Mesothelial cell of epicardium (in vitro differentiated cells): ENCODE results near the gene LIN37. TPM values are rescaled to one million over a fixed set of nuclear protein-coding genes. Genes with fewer than 3 reads are reported as not detected.

Experiments
- DNase-seq, 2 experiments: peaks; one replicate each; pipeline ENCODE4 v3.0.0; 2021; ENCODE audit warnings: low spot score in 2 of 2; ENCODE audit not compliant: unreplicated experiment in 2 of 2
- H3K27ac Mint-ChIP-seq: 2 replicates; pipeline ENCODE4 v1.8.0; 2021; ENCODE audit warnings: mixed read lengths
- H3K27me3 Mint-ChIP-seq: 2 replicates; pipeline ENCODE4 v1.8.0; 2021; ENCODE audit warnings: low read depth, mixed read lengths
- H3K36me3 Mint-ChIP-seq: 2 replicates; pipeline ENCODE4 v1.8.0; 2021; ENCODE audit warnings: mixed read lengths
- H3K4me1 Mint-ChIP-seq: 2 replicates; pipeline ENCODE4 v1.8.0; 2021; ENCODE audit warnings: mixed read lengths
- H3K4me3 Mint-ChIP-seq: 2 replicates; pipeline ENCODE4 v1.8.0; 2021; ENCODE audit warnings: mild to moderate bottlenecking, moderate library complexity, mixed read lengths
- H3K9me3 Mint-ChIP-seq: 2 replicates; pipeline ENCODE4 v1.8.0; 2021; ENCODE audit warnings: mixed read lengths
- CTCF ChIP-seq: fragments of 200-600 bp; sonication (generic); IDR thresholded peaks from one replicate; pipeline ENCODE4 v1.5.0; 2021; ENCODE audit warnings: antibody characterized with exemption; ENCODE audit not compliant: unreplicated experiment
- total RNA-seq: library from RNA; stranded (reverse); gene quantifications from 3 replicates; pipeline ENCODE4 v1.2.1, GENCODE V29; 2021

The LIN37 gene
- total RNA-seq, 1 donor from 2014 or later, result 12.0 TPM

GRCh38 chr19:35731779-35732405 is 16.5 kb upstream of the LIN37 start:
- no peaks in the 10 kb centered on the region for H3K4me1 Mint-ChIP-seq
- no peak overlapping the region for H3K4me3 Mint-ChIP-seq
- H3K27ac Mint-ChIP-seq, result no peak overlapping the region
- no peaks in the 10 kb centered on the region for H3K27me3 Mint-ChIP-seq
- TF ChIP-seq CTCF, result no peak
- peaks cover 46% of the 10 kb centered on the region for H3K36me3 Mint-ChIP-seq
- H3K9me3 Mint-ChIP-seq, result no peaks in the 10 kb centered on the region
- no peak for DNase-seq

- Mint-ChIP-seq H3K4me1 (no peaks in the 10 kb centered on the region), H3K36me3 (peaks cover 45% of the 10 kb centered on the region)
- DNase-seq, result no peak
Measured at GRCh38 chr19:35732540-35733179, 15.7 kb upstream of the LIN37 start.

GRCh38 chr19:35733180-35734125 is 14.9 kb upstream of the LIN37 start:
- peaks cover 39% of the 10 kb centered on the region for H3K36me3 Mint-ChIP-seq
- H3K27ac Mint-ChIP-seq, result no peak overlapping the region
- H3K4me1 Mint-ChIP-seq, result no peaks in the 10 kb centered on the region
- H3K4me3 Mint-ChIP-seq, result no peak overlapping the region
- H3K27me3 Mint-ChIP-seq, result no peaks in the 10 kb centered on the region
- H3K9me3 Mint-ChIP-seq, result no peaks in the 10 kb centered on the region
- TF ChIP-seq CTCF, result no peak
- no peak for DNase-seq

More at GRCh38 chr19:35732540-35733179, 15.7 kb upstream of the LIN37 start:
- no peak for TF ChIP-seq CTCF
- Mint-ChIP-seq H3K9me3 (no peaks in the 10 kb centered on the region), H3K27me3 (no peaks in the 10 kb centered on the region), H3K27ac (no peak overlapping the region), H3K4me3 (no peak overlapping the region)

GRCh38 chr19:35734273-35734672 is 14.1 kb upstream of the LIN37 start:
- DNase-seq, result no peak
- Mint-ChIP-seq H3K9me3 (no peaks in the 10 kb centered on the region), H3K36me3 (peaks cover 42% of the 10 kb centered on the region), H3K4me1 (no peaks in the 10 kb centered on the region), H3K27ac (no peak overlapping the region), H3K4me3 (no peak overlapping the region), H3K27me3 (no peaks in the 10 kb centered on the region)
- TF ChIP-seq CTCF, result no peak

- H3K36me3 Mint-ChIP-seq, result peaks cover 41% of the 10 kb centered on the region
Measured at GRCh38 chr19:35734889-35735288, 13.5 kb upstream of the LIN37 start.

More at GRCh38 chr19:35734889-35735288, 13.5 kb upstream of the LIN37 start:
- no peak overlapping the region for H3K4me3 Mint-ChIP-seq
- H3K27ac Mint-ChIP-seq, result no peak overlapping the region
- H3K4me1 Mint-ChIP-seq, result peaks cover 1% of the 10 kb centered on the region
- H3K9me3 Mint-ChIP-seq, result no peaks in the 10 kb centered on the region
- no peaks in the 10 kb centered on the region for H3K27me3 Mint-ChIP-seq
- no peak for DNase-seq
- no peak for TF ChIP-seq CTCF
